Hepatocyte (in vitro differentiated cells): ENCODE measurements around the gene AUNIP. TPM values are rescaled to one million over a fixed set of nuclear protein-coding genes. Genes with fewer than 3 reads are reported as not detected.
A peak's percentile ranks its signal among the peaks of the same experiment; 100 is the strongest.

Experiments
- DNase-seq: peaks from one replicate; pipeline ENCODE4 v3.0.0-alpha.2; 2016; ENCODE audit warnings: low spot score
- H2AFZ ChIP-seq: fragments of 200-600 bp; sonication (generic); 2 replicates; pipeline ENCODE4 v1.6.0; 2016; ENCODE audit warnings: antibody characterized with exemption, mild to moderate bottlenecking
- H3K27ac ChIP-seq: fragments of 200-600 bp; sonication (generic); 2 replicates; pipeline ENCODE4 v1.5.1; 2016; ENCODE audit warnings: mild to moderate bottlenecking
- H3K27me3 ChIP-seq: fragments of 200-600 bp; sonication (generic); 2 replicates; pipeline ENCODE4 v1.6.1; 2016
- H3K36me3 ChIP-seq: fragments of 200-600 bp; sonication (generic); replicated peaks from 2 replicates; pipeline ENCODE4 v1.5.1; 2016; ENCODE audit warnings: low read depth; ENCODE audit not compliant: insufficient read depth
- H3K4me1 ChIP-seq: fragments of 200-600 bp; sonication (generic); 2 replicates; pipeline ENCODE4 v1.5.1; 2016; ENCODE audit warnings: mild to moderate bottlenecking, moderate library complexity; ENCODE audit not compliant: insufficient read depth
- H3K4me2 ChIP-seq: fragments of 200-600 bp; sonication (generic); 2 replicates; pipeline ENCODE4 v1.6.0; 2016
- H3K4me3 ChIP-seq: fragments of 200-600 bp; sonication (generic); 2 replicates; pipeline ENCODE4 v1.5.1; 2016; ENCODE audit warnings: mild to moderate bottlenecking
- H3K79me2 ChIP-seq: fragments of 200-600 bp; sonication (generic); 2 replicates; pipeline ENCODE4 v1.6.0; 2017; ENCODE audit warnings: mild to moderate bottlenecking
- H3K9me2 ChIP-seq: fragments of 200-600 bp; sonication (generic); replicated peaks from 2 replicates; pipeline ENCODE4 v1.6.0; 2017; ENCODE audit warnings: mild to moderate bottlenecking; ENCODE audit not compliant: insufficient read depth
- H3K9me3 ChIP-seq: fragments of 200-600 bp; sonication (generic); 2 replicates; pipeline ENCODE4 v1.5.1; 2016; ENCODE audit warnings: low read depth, mild to moderate bottlenecking
- H4K20me1 ChIP-seq: fragments of 200-600 bp; sonication (generic); 2 replicates; pipeline ENCODE4 v1.6.0; 2016; ENCODE audit warnings: mild to moderate bottlenecking; ENCODE audit not compliant: insufficient read depth, poor library complexity, severe bottlenecking
- CTCF ChIP-seq: fragments of 200-600 bp; sonication (generic); IDR thresholded peaks from 2 replicates; pipeline ENCODE4 v1.5.1; 2016; ENCODE audit warnings: antibody characterized with exemption, mild to moderate bottlenecking; ENCODE audit not compliant: poor library complexity
- EZH2 ChIP-seq: fragments of 200-600 bp; sonication (generic); IDR thresholded peaks from 2 replicates; pipeline ENCODE4 v1.6.1; 2016; ENCODE audit warnings: antibody characterized with exemption, mild to moderate bottlenecking, borderline replicate concordance
- EZH2phosphoT487 ChIP-seq: fragments of 200-600 bp; sonication (generic); IDR thresholded peaks from one replicate; pipeline ENCODE4 v1.6.1; 2018; ENCODE audit warnings: antibody characterized with exemption, mild to moderate bottlenecking, low read depth, moderate library complexity; ENCODE audit not compliant: unreplicated experiment, severe bottlenecking
- WGBS: methylation state at CpG from one replicate; pipeline ENCODE4 v1.1.6; 2016; ENCODE audit warnings: low lambda C conversion rate; ENCODE audit errors: missing lambda C conversion rate; 5-methylcytosine and 5-hydroxymethylcytosine counted together
- polyA plus RNA-seq: library from polyadenylated mRNA; unstranded; fragments of >200 nt; fragmentation: Nextera tagmentation; extraction: Ambion mirVana; gene quantifications from 2 replicates; pipeline ENCODE4 v1.2.1, GENCODE V29; 2016
- total RNA-seq: library from RNA; depleted of rRNA; stranded (reverse); fragments of >200 nt; gene quantifications from 2 replicates; pipeline ENCODE4 v1.2.3, GENCODE V29; 2014

The AUNIP gene
- total and polyA plus RNA-seq, 2 experiments from 2014 or later = 0.41 to 1.3 TPM

GRCh38 chr1:25907601-25908000 is 48.3 kb upstream of the AUNIP start:
- Histone ChIP-seq H3K27ac (no peak overlapping the region), H3K27me3 (no peaks in the 10 kb centered on the region), H3K9me3 (no peaks in the 10 kb centered on the region), H3K9me2 (no peaks in the 10 kb centered on the region), H2AFZ (no peak overlapping the region), H3K4me1 (peaks cover 18% of the 10 kb centered on the region), H3K36me3 (no peaks in the 10 kb centered on the region), H3K4me2 (no peak overlapping the region), H3K79me2 (peaks cover 22% of the 10 kb centered on the region), H3K4me3 (no peak overlapping the region), H4K20me1 (no peaks in the 10 kb centered on the region)
- TF ChIP-seq CTCF (no peak), EZH2 (no peak), EZH2phosphoT487 (no peak)
- WGBS = 96% methylated on average over 6 of the region's 6 CpGs
- DNase-seq = no peak

- H3K36me3 ChIP-seq = no peaks in the 10 kb centered on the region
- WGBS = 34% methylated on average over 21 of the region's 34 CpGs
- peak overlapping the region; percentile 77 for H3K4me2 ChIP-seq
- no peaks in the 10 kb centered on the region for H3K9me3 ChIP-seq
- H3K27ac ChIP-seq = peak overlapping the region; percentile 21
- H2AFZ ChIP-seq = peak overlapping the region; percentile 67
- H3K79me2 ChIP-seq = peaks cover 30% of the 10 kb centered on the region
- DNase-seq = peak; percentile 49
- TF ChIP-seq CTCF (no peak), EZH2 (no peak), EZH2phosphoT487 (no peak)
- H4K20me1 ChIP-seq = no peaks in the 10 kb centered on the region
- H3K27me3 ChIP-seq = no peaks in the 10 kb centered on the region
- no peaks in the 10 kb centered on the region for H3K9me2 ChIP-seq
- H3K4me3 ChIP-seq = peak overlapping the region; percentile 20
- H3K4me1 ChIP-seq = peaks cover 21% of the 10 kb centered on the region
Observed at GRCh38 chr1:25906644-25907300, 47.5 kb upstream of the AUNIP start.

DNA sequence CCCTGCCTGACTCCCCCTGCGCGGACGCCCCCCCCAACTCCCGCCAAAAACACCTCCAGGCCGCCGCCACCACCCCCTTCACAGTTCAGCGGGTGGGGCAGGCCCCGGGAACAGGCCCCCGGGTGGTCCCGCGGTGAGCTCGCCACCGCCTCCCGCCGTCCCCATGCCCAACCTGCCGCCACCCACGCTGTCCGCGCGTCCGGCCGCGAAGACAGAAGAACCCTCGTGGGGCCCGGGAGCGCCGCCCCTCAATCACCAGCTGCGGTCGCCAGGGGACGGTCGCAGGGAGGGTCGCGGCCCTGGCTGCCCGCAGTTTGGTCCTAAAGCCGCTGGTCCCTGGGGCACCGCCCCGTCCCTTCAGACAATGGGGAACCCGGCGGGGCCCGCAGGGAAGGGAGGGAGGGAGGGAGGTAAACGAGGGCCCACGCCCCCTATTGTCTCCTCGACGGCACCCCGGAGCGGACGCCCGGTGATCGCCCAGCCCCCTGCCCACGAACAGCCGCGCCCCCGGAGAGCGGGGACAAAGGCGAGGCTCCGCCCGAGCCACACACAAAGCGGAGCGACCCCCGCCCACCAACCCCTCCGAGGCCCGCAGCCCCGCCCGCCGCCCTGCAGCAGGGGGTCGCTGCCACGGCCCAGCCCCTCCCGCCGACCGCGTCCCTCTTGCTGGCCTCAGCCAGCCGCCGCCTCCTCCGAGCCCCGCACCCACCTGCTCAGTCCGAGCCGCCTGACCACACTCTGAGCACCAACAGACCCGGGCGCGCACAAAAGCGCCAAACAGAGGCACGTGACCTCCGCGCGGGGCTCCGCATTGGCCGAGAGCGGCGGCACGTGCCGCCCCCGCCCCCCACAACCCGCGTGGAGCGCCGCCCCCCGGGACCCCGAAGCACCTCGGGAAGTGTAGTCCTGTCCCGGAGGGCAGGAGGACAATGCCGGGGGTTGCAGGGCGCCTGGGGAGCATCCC is 46.7 kb upstream of the AUNIP start, which contains the start of gene STMN1:
TSS of gene STMN1 (minus strand) at position 740 of the 964 bp plus-strand sequence. CDS start 1,743 bp downstream, outside the sequence.
- DNase-seq = peak; percentile 96
- peaks cover 38% of the 10 kb centered on the region for H3K79me2 ChIP-seq
- H2AFZ ChIP-seq = peak within 1 kb of the TSS; percentile 67
- under 1% methylated on average over 33 of the region's 102 CpGs for WGBS
- no peaks in the 10 kb centered on the region for H3K36me3 ChIP-seq
- no peaks in the 10 kb centered on the region for H3K9me3 ChIP-seq
- H3K4me2 ChIP-seq = peak within 1 kb of the TSS; percentile 77
- H3K27ac ChIP-seq = peak within 1 kb of the TSS; percentile 90
- TF ChIP-seq CTCF = peak; percentile 9
- TF ChIP-seq EZH2 = no peak
- no peaks in the 10 kb centered on the region for H3K9me2 ChIP-seq
- no peaks in the 10 kb centered on the region for H4K20me1 ChIP-seq
- H3K4me1 ChIP-seq = peaks cover 21% of the 10 kb centered on the region
- H3K27me3 ChIP-seq = no peaks in the 10 kb centered on the region
- peak within 1 kb of the TSS; percentile 78 for H3K4me3 ChIP-seq
